ENCODE results near the gene KDM3B. TPM values are rescaled to one million over a fixed set of nuclear protein-coding genes. Genes with fewer than 3 reads are reported as not detected.

KDM3B gene
- total and polyA plus RNA-seq, 9 of the 15 experiments (the other 6 are each of a cell fraction or from before 2014, with no cell fraction given), result 13.8 to 62.8 (median 41.9) TPM

GRCh38 chr5:138435943-138436342 is 83.5 kb downstream of the KDM3B start (continued):
- TF ChIP-seq USF1 (CRISPR knock-in tag; IDR thresholded peaks at IDR 0.05) (peak; percentile 52), BHLHE40 (IDR thresholded peaks at IDR 0.05; ENCODE audit: low read length) (peak; percentile 89), TAL1 (IDR thresholded peaks at IDR 0.05) (peak; percentile 32; the same call in 1 of the 2 replicates), CBFA2T2 (conservative IDR thresholded peaks at IDR 0.05) (peak; percentile 49), NCOR1 (IDR thresholded peaks at IDR 0.05) (0 out of 2 replicates have a peak, but pooled peaks have one; percentile 26), RCOR1 (IDR thresholded peaks at IDR 0.05; ENCODE audit: borderline replicate concordance in 1 of 2, low read depth in 2 of 2, low read length in 2 of 2) (peak in 1 of 2 experiments; percentile 33; a peak in 1 of 4 replicates), U2AF1 (optimal IDR thresholded peaks at IDR 0.05; ENCODE audit: low read depth, low read length) (no peak)

- Histone ChIP-seq H2AFZ (ENCODE audit: low read depth, low read length) (no peak overlapping the region), H3K4me2 (ENCODE audit: insufficient read depth, low read length) (peak overlapping the region; percentile 71), H3K27ac (ENCODE audit: extremely low read depth, low read depth, low read length) (no peak overlapping the region), H3K4me3 (peak overlapping the region; percentile 48), H3K9ac (ENCODE audit: insufficient read depth in 1 of 2, low read depth in 2 of 2, low read length in 2 of 2) (peak overlapping the region in 1 of 2 experiments; percentile 59; a peak in 1 of 4 replicates), H3K79me2 (ENCODE audit: control insufficient read depth, insufficient read depth, low read length) (no peaks in the 10 kb centered on the region), H3K9me3 (replicated peaks; ENCODE audit: control insufficient read depth, insufficient read depth, low read depth, low read length) (no peaks in the 10 kb centered on the region), H3K27me3 (ENCODE audit: control insufficient read depth in 2 of 2, insufficient read depth in 2 of 2, low read length in 2 of 2) (no peaks in the 10 kb centered on the region), H3K9me1 (ENCODE audit: control insufficient read depth, insufficient read depth, low read length) (no peaks in the 10 kb centered on the region), H3K4me1 (replicated peaks in 1 of 2; ENCODE audit: control insufficient read depth in 2 of 2, insufficient read depth in 2 of 2, low read length in 2 of 2) (peaks cover 7 to 20% of the 10 kb centered on the region in 2 experiments; a peak in 4 of 5 replicates), H4K20me1 (replicated peaks; ENCODE audit: control insufficient read depth, insufficient read depth, low read length) (peaks cover 4% of the 10 kb centered on the region; the same call in 1 of the 2 replicates), H3K36me3 (ENCODE audit: control insufficient read depth, insufficient read depth, low read length) (peaks cover 32% of the 10 kb centered on the region)
- intact Hi-C loops (cut with micrococcal nuclease) (no loop called here), in situ Hi-C loops (cut with MboI) (no loop called here)
- DNase-seq (ENCODE audit: extremely low read depth in 1 of 4, low spot score in 3 of 4) (no peak), ATAC-seq (peak; percentile 5; the same call in 2 of the 3 replicates), FAIRE-seq (no peak)
- POLR2A ChIA-PET, result interaction anchor here (0.6 to 1.7 kb wide), 7 partner anchors 8 to 446 kb away, joined by 3 to 5 read pairs (median 4); partner anchors contain the start of gene EGR1
- no TSS peak for BruUV-seq (replicated peaks)
- TF ChIP-seq POLR2B (IDR thresholded peaks at IDR 0.05; ENCODE audit: low read depth, partially characterized antibody), result peak; percentile 19
- no peak for TF ChIP-seq HMG20A (CRISPR knock-in tag; conservative IDR thresholded peaks at IDR 0.05)
- TF ChIP-seq ZNF586 (CRISPR knock-in tag; conservative IDR thresholded peaks at IDR 0.05), result no peak
- TF ChIP-seq MTA3 (IDR thresholded peaks at IDR 0.05; ENCODE audit: borderline replicate concordance), result 0 out of 2 replicates have a peak, but pooled peaks have one; percentile 13
- TF ChIP-seq ZNF780A (CRISPR knock-in tag; IDR thresholded peaks at IDR 0.05), result no peak
- no peak for TF ChIP-seq NCOA6 (IDR thresholded peaks at IDR 0.05)
- 0 out of 2 replicates have a peak, but pooled peaks have one; percentile 16 for TF ChIP-seq POLR2A (conservative IDR thresholded peaks at IDR 0.05)
- CTCF ChIA-PET (ENCODE audit: low intra/inter-chr PET ratio), result interaction anchor here (0.7 kb wide), 1 partner anchor 937 kb away, joined by 4 read pairs; no protein-coding TSS in a partner anchor
- WGBS (ENCODE audit: insufficient coverage, low coverage, missing lambda C conversion rate), result 60% methylated on average over 11 of the region's 11 CpGs
Observed at GRCh38 chr5:138438003-138438723, 85.7 kb downstream of the KDM3B start.
